ENCODE measurements around the gene PLEK2. TPM values are rescaled to one million over a fixed set of nuclear protein-coding genes. Genes with fewer than 3 reads are reported as not detected.
"Not testable (repeated sequence)": the region's sequence is repeated elsewhere in the genome, so short reads cannot be mapped to it uniquely, and the experiment has no call there.

PLEK2 gene
- total RNA-seq, 1 donor from 2014 or later: 0.62 TPM

DNA sequence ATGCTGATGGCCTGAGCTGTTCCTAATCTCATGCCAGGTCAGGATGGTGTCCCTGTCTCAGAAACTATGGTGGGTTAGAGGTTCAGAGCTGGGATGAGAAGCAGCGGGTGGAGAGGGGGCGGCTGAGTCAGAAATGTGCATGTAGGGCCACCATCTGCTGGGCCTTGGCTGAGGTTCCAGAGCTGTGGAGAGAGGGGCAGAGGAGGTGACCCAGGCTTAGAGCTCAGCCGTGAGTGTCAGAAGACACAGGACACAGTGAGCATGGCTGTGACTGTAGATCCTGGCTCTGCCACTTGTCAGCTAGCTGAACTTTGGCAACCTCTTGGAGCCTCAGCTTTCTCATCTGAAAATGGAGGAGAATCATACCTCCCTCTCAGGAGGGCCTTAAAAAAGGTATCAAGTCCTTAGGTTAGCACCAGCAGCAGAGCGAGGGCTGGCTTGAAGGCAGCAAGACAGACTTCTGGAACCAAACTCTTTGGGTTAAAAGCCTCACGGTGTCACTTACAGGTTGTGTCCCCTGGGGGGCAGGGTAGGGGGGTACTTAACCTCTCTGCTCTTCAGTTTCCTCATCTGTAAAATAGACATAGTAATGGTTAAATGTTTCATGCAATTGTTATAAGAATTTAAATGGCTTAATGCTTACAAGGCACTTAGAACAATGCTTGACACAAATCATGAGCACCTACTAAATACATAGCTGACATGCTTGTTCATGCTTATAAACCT, 41.8 kb upstream of the PLEK2 start:
- Mint-ChIP-seq H3K9me3 (ENCODE audit: unreplicated experiment) (no peaks in the 10 kb centered on the region), H3K4me3 (ENCODE audit: unreplicated experiment) (no peak overlapping the region), H3K4me1 (ENCODE audit: unreplicated experiment) (no peaks in the 10 kb centered on the region), H3K27me3 (ENCODE audit: unreplicated experiment) (peaks cover 1% of the 10 kb centered on the region), H3K27ac (ENCODE audit: unreplicated experiment) (no peak overlapping the region), H3K36me3 (ENCODE audit: low read depth, unreplicated experiment) (peaks cover 4% of the 10 kb centered on the region)
- TF ChIP-seq CTCF (IDR thresholded peaks at IDR 0.05; ENCODE audit: unreplicated experiment): no peak
- no peak for DNase-seq (ENCODE audit: low spot score)

GRCh38 chr14:67451667-67452066, 39.7 kb upstream of the PLEK2 start:
- H3K4me1 Mint-ChIP-seq (ENCODE audit: unreplicated experiment); H3K4me3 Mint-ChIP-seq (ENCODE audit: unreplicated experiment); H3K27me3 Mint-ChIP-seq (ENCODE audit: unreplicated experiment); DNase-seq (ENCODE audit: low spot score); H3K27ac Mint-ChIP-seq (ENCODE audit: unreplicated experiment); H3K9me3 Mint-ChIP-seq (ENCODE audit: unreplicated experiment); H3K36me3 Mint-ChIP-seq (ENCODE audit: low read depth, unreplicated experiment): not testable (repeated sequence)

DNA sequence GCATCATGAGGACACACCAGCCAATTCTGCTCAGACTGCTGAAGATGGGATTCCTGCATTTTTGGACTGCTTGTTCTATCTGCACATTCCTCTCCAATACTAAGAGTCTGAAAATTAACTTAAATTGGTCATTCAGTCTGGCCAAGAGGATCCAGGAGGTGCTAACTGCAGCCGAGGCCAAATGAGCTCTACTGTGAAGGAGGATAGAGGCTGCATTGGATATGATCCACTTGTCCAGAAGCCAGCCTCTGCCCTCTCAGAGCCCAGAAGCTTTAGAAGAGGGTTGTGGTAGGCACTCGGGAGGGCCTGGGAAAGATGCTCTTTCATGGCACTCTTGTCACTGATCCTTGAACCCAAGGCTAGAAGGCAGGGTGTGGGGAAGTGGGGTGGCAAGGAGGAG, 37.1 kb upstream of the PLEK2 start:
- peaks cover 4% of the 10 kb centered on the region for H3K4me1 Mint-ChIP-seq (ENCODE audit: unreplicated experiment)
- H3K4me3 Mint-ChIP-seq (ENCODE audit: unreplicated experiment): no peak overlapping the region

GRCh38 chr14:67447033-67447381, 35.0 kb upstream of the PLEK2 start:
- H3K9me3 Mint-ChIP-seq (ENCODE audit: unreplicated experiment): no peaks in the 10 kb centered on the region
- no peak for TF ChIP-seq CTCF (IDR thresholded peaks at IDR 0.05; ENCODE audit: unreplicated experiment)
- no peak overlapping the region for H3K27ac Mint-ChIP-seq (ENCODE audit: unreplicated experiment)
- peaks cover 4% of the 10 kb centered on the region for H3K36me3 Mint-ChIP-seq (ENCODE audit: low read depth, unreplicated experiment)
- DNase-seq (ENCODE audit: low spot score): no peak
- H3K4me3 Mint-ChIP-seq (ENCODE audit: unreplicated experiment): no peak overlapping the region
- H3K4me1 Mint-ChIP-seq (ENCODE audit: unreplicated experiment): peaks cover 12% of the 10 kb centered on the region
- H3K27me3 Mint-ChIP-seq (ENCODE audit: unreplicated experiment): peaks cover 5% of the 10 kb centered on the region

More for the DNA sequence above, 37.1 kb upstream of the PLEK2 start:
- Mint-ChIP-seq H3K27ac (ENCODE audit: unreplicated experiment) (no peak overlapping the region), H3K36me3 (ENCODE audit: low read depth, unreplicated experiment) (peaks cover 4% of the 10 kb centered on the region), H3K9me3 (ENCODE audit: unreplicated experiment) (no peaks in the 10 kb centered on the region), H3K27me3 (ENCODE audit: unreplicated experiment) (peaks cover 1% of the 10 kb centered on the region)
- no peak for DNase-seq (ENCODE audit: low spot score)
- no peak for TF ChIP-seq CTCF (IDR thresholded peaks at IDR 0.05; ENCODE audit: unreplicated experiment)

- Mint-ChIP-seq H3K9me3 (ENCODE audit: unreplicated experiment) (no peaks in the 10 kb centered on the region), H3K27ac (ENCODE audit: unreplicated experiment) (no peak overlapping the region), H3K36me3 (ENCODE audit: low read depth, unreplicated experiment) (peaks cover 4% of the 10 kb centered on the region), H3K4me3 (ENCODE audit: unreplicated experiment) (no peak overlapping the region), H3K27me3 (ENCODE audit: unreplicated experiment) (peaks cover 5% of the 10 kb centered on the region), H3K4me1 (ENCODE audit: unreplicated experiment) (peaks cover 12% of the 10 kb centered on the region)
- no peak for DNase-seq (ENCODE audit: low spot score)
- TF ChIP-seq CTCF (IDR thresholded peaks at IDR 0.05; ENCODE audit: unreplicated experiment): no peak
These were observed 34.5 kb upstream of the PLEK2 start for GRCh38 chr14:67446371-67447032.
